Adipocyte (in vitro differentiated cells): Measurements from ENCODE around the gene CMSS1.
"Not testable (repeated sequence)": the region's sequence is repeated elsewhere in the genome, so short reads cannot be mapped to it uniquely, and the experiment has no call there.

Experiments
- DNase-seq: peaks from one replicate; pipeline ENCODE4 v3.0.0-alpha.2; 2015; ENCODE audit warnings: low read depth
- H3K27me3 ChIP-seq: replicated peaks from 2 replicates; pipeline ENCODE4 v1.7.0; 2013; ENCODE audit warnings: mild to moderate bottlenecking, low read length, moderate library complexity; ENCODE audit not compliant: control insufficient read depth, insufficient read depth
- H3K36me3 ChIP-seq: 2 replicates; pipeline ENCODE4 v1.7.0; 2013; ENCODE audit warnings: low read length, mild to moderate bottlenecking, moderate library complexity; ENCODE audit not compliant: control insufficient read depth, insufficient read depth, severe bottlenecking
- H3K4me1 ChIP-seq: 2 replicates; pipeline ENCODE4 v1.7.0; 2013; ENCODE audit warnings: mild to moderate bottlenecking, low read length, moderate library complexity; ENCODE audit not compliant: control insufficient read depth, insufficient read depth
- H3K4me3 ChIP-seq: 2 replicates; pipeline ENCODE4 v1.7.0; 2013; ENCODE audit warnings: mild to moderate bottlenecking, low read length, moderate library complexity
- H3K9ac ChIP-seq: 2 replicates; pipeline ENCODE4 v1.7.0; 2013; ENCODE audit warnings: mild to moderate bottlenecking, low read length, moderate library complexity
- H3K9me3 ChIP-seq: 2 replicates; pipeline ENCODE4 v1.7.0; 2013; ENCODE audit warnings: mild to moderate bottlenecking, low read length, moderate library complexity; ENCODE audit not compliant: control insufficient read depth

Gene CMSS1

GRCh38 chr3:100213891-100214573 lies 396.4 kb downstream of the CMSS1 start:
- H3K27me3 ChIP-seq = no peaks in the 10 kb centered on the region
- peaks cover under 1% of the 10 kb centered on the region for H3K9me3 ChIP-seq
- DNase-seq = no peak
- no peak overlapping the region for H3K4me3 ChIP-seq
- H3K9ac ChIP-seq = no peak overlapping the region
- H3K4me1 ChIP-seq = peaks cover 17% of the 10 kb centered on the region
- H3K36me3 ChIP-seq = no peaks in the 10 kb centered on the region

GRCh38 chr3:100214574-100214964 lies 396.9 kb downstream of the CMSS1 start:
- H3K36me3 ChIP-seq = no peaks in the 10 kb centered on the region
- H3K27me3 ChIP-seq = no peaks in the 10 kb centered on the region
- H3K9ac ChIP-seq = no peak overlapping the region
- no peak overlapping the region for H3K4me3 ChIP-seq
- DNase-seq = no peak
- H3K4me1 ChIP-seq = peaks cover 17% of the 10 kb centered on the region
- H3K9me3 ChIP-seq = peaks cover 4% of the 10 kb centered on the region

GRCh38 chr3:100216713-100217112 lies 399.1 kb downstream of the CMSS1 start:
- no peaks in the 10 kb centered on the region for H3K4me1 ChIP-seq
- no peaks in the 10 kb centered on the region for H3K36me3 ChIP-seq
- no peak for DNase-seq
- H3K4me3 ChIP-seq = no peak overlapping the region
- no peak overlapping the region for H3K9ac ChIP-seq
- H3K9me3 ChIP-seq = peaks cover 10% of the 10 kb centered on the region
- no peaks in the 10 kb centered on the region for H3K27me3 ChIP-seq

GRCh38 chr3:100221159-100221558 lies 403.5 kb downstream of the CMSS1 start:
- H3K36me3 ChIP-seq = no peaks in the 10 kb centered on the region
- DNase-seq = no peak
- H3K27me3 ChIP-seq = no peaks in the 10 kb centered on the region
- H3K4me3 ChIP-seq = no peak overlapping the region
- H3K9me3 ChIP-seq = peaks cover 10% of the 10 kb centered on the region
- H3K4me1 ChIP-seq = no peaks in the 10 kb centered on the region
- H3K9ac ChIP-seq = no peak overlapping the region

- peaks cover 6% of the 10 kb centered on the region for H3K9me3 ChIP-seq
- no peak for DNase-seq
- no peak overlapping the region for H3K9ac ChIP-seq
- no peaks in the 10 kb centered on the region for H3K27me3 ChIP-seq
- H3K4me3 ChIP-seq = no peak overlapping the region
- H3K4me1 ChIP-seq = peaks cover 14% of the 10 kb centered on the region
- H3K36me3 ChIP-seq = no peaks in the 10 kb centered on the region
Observed at GRCh38 chr3:100225193-100225592, 407.5 kb downstream of the CMSS1 start.

- no peak overlapping the region for H3K9ac ChIP-seq
- no peak overlapping the region for H3K4me3 ChIP-seq
- peaks cover 2% of the 10 kb centered on the region for H3K9me3 ChIP-seq
- peaks cover 14% of the 10 kb centered on the region for H3K4me1 ChIP-seq
- DNase-seq = no peak
- no peaks in the 10 kb centered on the region for H3K36me3 ChIP-seq
- no peaks in the 10 kb centered on the region for H3K27me3 ChIP-seq
Observed at GRCh38 chr3:100225883-100226282, 408.2 kb downstream of the CMSS1 start.

GRCh38 chr3:100226712-100227429 lies 409.2 kb downstream of the CMSS1 start:
- Histone ChIP-seq H3K9ac (no peak overlapping the region), H3K27me3 (no peaks in the 10 kb centered on the region), H3K4me1 (peaks cover 14% of the 10 kb centered on the region), H3K9me3 (no peaks in the 10 kb centered on the region), H3K4me3 (no peak overlapping the region), H3K36me3 (no peaks in the 10 kb centered on the region)
- DNase-seq = peak; percentile 19

- no peak overlapping the region for H3K4me3 ChIP-seq
- no peaks in the 10 kb centered on the region for H3K9me3 ChIP-seq
- H3K9ac ChIP-seq = no peak overlapping the region
- peaks cover 14% of the 10 kb centered on the region for H3K4me1 ChIP-seq
- H3K27me3 ChIP-seq = no peaks in the 10 kb centered on the region
- no peaks in the 10 kb centered on the region for H3K36me3 ChIP-seq
- DNase-seq = no peak
Observed at GRCh38 chr3:100227511-100227921, 409.9 kb downstream of the CMSS1 start.

GRCh38 chr3:100228247-100228646 lies 410.6 kb downstream of the CMSS1 start:
- Histone ChIP-seq H3K4me1 (peaks cover 14% of the 10 kb centered on the region), H3K9me3 (no peaks in the 10 kb centered on the region), H3K27me3 (no peaks in the 10 kb centered on the region), H3K36me3 (no peaks in the 10 kb centered on the region), H3K4me3 (no peak overlapping the region), H3K9ac (no peak overlapping the region)
- DNase-seq = no peak

- not testable (repeated sequence) for H3K36me3 ChIP-seq, H3K9me3 ChIP-seq, DNase-seq, H3K27me3 ChIP-seq, H3K4me3 ChIP-seq, H3K9ac ChIP-seq
- H3K4me1 ChIP-seq = peaks cover 14% of the 10 kb centered on the region
Observed at GRCh38 chr3:100229188-100229587, 411.5 kb downstream of the CMSS1 start.

- no peaks in the 10 kb centered on the region for H3K9me3 ChIP-seq
- H3K36me3 ChIP-seq = no peaks in the 10 kb centered on the region
- no peak overlapping the region for H3K9ac ChIP-seq
- no peak overlapping the region for H3K4me3 ChIP-seq
- peaks cover 14% of the 10 kb centered on the region for H3K4me1 ChIP-seq
- H3K27me3 ChIP-seq = no peaks in the 10 kb centered on the region
- no peak for DNase-seq
Observed at GRCh38 chr3:100230710-100231109, 413.0 kb downstream of the CMSS1 start.
